Central memory CD8-positive, alpha-beta T cell (primary cell): ENCODE data around the gene MAST4.

Source experiments
- ATAC-seq: fragments of 150-1000 bp; cut with Tn5 transposase; replicated peaks from 2 replicates; pipeline ENCODE4 v1.10.0; 2022; ENCODE audit warnings: mild to moderate bottlenecking, moderate FRiP score, moderate number of reproducible peaks; ENCODE audit not compliant: poor library complexity, severe bottlenecking; ENCODE audit errors: extremely low read depth
- DNase-seq, 2 donors: peaks; one replicate each; pipeline ENCODE4 v3.0.0; 2021; ENCODE audit warnings: low spot score in 2 of 2
- H3K27ac Mint-ChIP-seq: one replicate; pipeline ENCODE4 v1.8.0; 2022; ENCODE audit warnings: low read depth, mild to moderate bottlenecking, moderate library complexity, mixed read lengths
- H3K27me3 Mint-ChIP-seq: one replicate; pipeline ENCODE4 v1.8.0; 2022; ENCODE audit warnings: mixed read lengths
- H3K36me3 Mint-ChIP-seq: one replicate; pipeline ENCODE4 v1.8.0; 2022; ENCODE audit warnings: mild to moderate bottlenecking, moderate library complexity, mixed read lengths; ENCODE audit not compliant: insufficient read depth
- H3K4me1 Mint-ChIP-seq: one replicate; pipeline ENCODE4 v1.8.0; 2022; ENCODE audit warnings: mixed read lengths
- H3K4me3 Mint-ChIP-seq: one replicate; pipeline ENCODE4 v1.8.0; 2022; ENCODE audit warnings: mild to moderate bottlenecking, moderate library complexity, mixed read lengths
- H3K9me3 Mint-ChIP-seq: one replicate; pipeline ENCODE4 v1.8.0; 2022; ENCODE audit warnings: mixed read lengths

Gene MAST4

GRCh38 chr5:67035098-67035740 lies 439.0 kb downstream of the MAST4 start:
- Mint-ChIP-seq H3K4me3 (no peak overlapping the region), H3K27me3 (no peaks in the 10 kb centered on the region), H3K36me3 (peaks cover 2% of the 10 kb centered on the region), H3K9me3 (no peaks in the 10 kb centered on the region), H3K27ac (no peak overlapping the region), H3K4me1 (no peaks in the 10 kb centered on the region)
- ATAC-seq (no peak), DNase-seq (no peak)

- Mint-ChIP-seq H3K36me3 (peaks cover 2% of the 10 kb centered on the region), H3K4me3 (no peak overlapping the region), H3K27ac (no peak overlapping the region), H3K27me3 (no peaks in the 10 kb centered on the region), H3K4me1 (no peaks in the 10 kb centered on the region), H3K9me3 (no peaks in the 10 kb centered on the region)
- ATAC-seq, result no peak
- no peak for DNase-seq
These were observed 441.0 kb downstream of the MAST4 start for GRCh38 chr5:67037171-67037570.

GRCh38 chr5:67038817-67039603 lies 442.8 kb downstream of the MAST4 start:
- Mint-ChIP-seq H3K9me3 (no peaks in the 10 kb centered on the region), H3K36me3 (no peaks in the 10 kb centered on the region), H3K27me3 (no peaks in the 10 kb centered on the region), H3K4me3 (no peak overlapping the region), H3K4me1 (no peaks in the 10 kb centered on the region), H3K27ac (no peak overlapping the region)
- no peak for DNase-seq
- ATAC-seq, result no peak

GRCh38 chr5:67042176-67043003 lies 446.2 kb downstream of the MAST4 start:
- ATAC-seq (no peak), DNase-seq (no peak)
- Mint-ChIP-seq H3K27me3 (no peaks in the 10 kb centered on the region), H3K4me3 (no peak overlapping the region), H3K27ac (no peak overlapping the region), H3K36me3 (no peaks in the 10 kb centered on the region), H3K9me3 (no peaks in the 10 kb centered on the region), H3K4me1 (no peaks in the 10 kb centered on the region)

GRCh38 chr5:67043796-67044511 lies 447.8 kb downstream of the MAST4 start:
- Mint-ChIP-seq H3K4me1 (no peaks in the 10 kb centered on the region), H3K36me3 (no peaks in the 10 kb centered on the region), H3K27ac (no peak overlapping the region), H3K9me3 (no peaks in the 10 kb centered on the region), H3K27me3 (no peaks in the 10 kb centered on the region), H3K4me3 (no peak overlapping the region)
- no peak for DNase-seq
- no peak for ATAC-seq

- Mint-ChIP-seq H3K9me3 (no peaks in the 10 kb centered on the region), H3K27ac (no peak overlapping the region), H3K4me1 (peaks cover 9% of the 10 kb centered on the region), H3K4me3 (no peak overlapping the region), H3K36me3 (no peaks in the 10 kb centered on the region), H3K27me3 (no peaks in the 10 kb centered on the region)
- no peak for ATAC-seq
- no peak for DNase-seq
These were observed 449.9 kb downstream of the MAST4 start for GRCh38 chr5:67045816-67046740.

GRCh38 chr5:67047160-67047559 lies 451.0 kb downstream of the MAST4 start:
- Mint-ChIP-seq H3K4me1 (peaks cover 9% of the 10 kb centered on the region), H3K27me3 (no peaks in the 10 kb centered on the region), H3K4me3 (no peak overlapping the region), H3K36me3 (no peaks in the 10 kb centered on the region), H3K27ac (no peak overlapping the region), H3K9me3 (no peaks in the 10 kb centered on the region)
- DNase-seq (no peak), ATAC-seq (no peak)

- DNase-seq (no peak), ATAC-seq (no peak)
- Mint-ChIP-seq H3K4me3 (no peak overlapping the region), H3K9me3 (no peaks in the 10 kb centered on the region), H3K27me3 (no peaks in the 10 kb centered on the region), H3K36me3 (no peaks in the 10 kb centered on the region), H3K27ac (no peak overlapping the region), H3K4me1 (peaks cover 9% of the 10 kb centered on the region)
These were observed 451.4 kb downstream of the MAST4 start for GRCh38 chr5:67047616-67048015.

GRCh38 chr5:67050125-67050524 lies 453.9 kb downstream of the MAST4 start:
- ATAC-seq (no peak), DNase-seq (no peak)
- Mint-ChIP-seq H3K9me3 (no peaks in the 10 kb centered on the region), H3K27me3 (no peaks in the 10 kb centered on the region), H3K36me3 (no peaks in the 10 kb centered on the region), H3K27ac (peak overlapping the region; percentile 27), H3K4me3 (no peak overlapping the region), H3K4me1 (peaks cover 9% of the 10 kb centered on the region)

GRCh38 chr5:67050635-67051034 lies 454.4 kb downstream of the MAST4 start:
- Mint-ChIP-seq H3K36me3 (no peaks in the 10 kb centered on the region), H3K9me3 (no peaks in the 10 kb centered on the region), H3K4me1 (peaks cover 9% of the 10 kb centered on the region), H3K27ac (peak overlapping the region; percentile 27), H3K27me3 (no peaks in the 10 kb centered on the region), H3K4me3 (no peak overlapping the region)
- no peak for ATAC-seq
- DNase-seq, result no peak

- ATAC-seq, result no peak
- no peaks in the 10 kb centered on the region for H3K36me3 Mint-ChIP-seq
- no peak for DNase-seq
- H3K9me3 Mint-ChIP-seq, result no peaks in the 10 kb centered on the region
- peaks cover 9% of the 10 kb centered on the region for H3K4me1 Mint-ChIP-seq
- H3K27ac Mint-ChIP-seq, result no peak overlapping the region
- H3K27me3 Mint-ChIP-seq, result no peaks in the 10 kb centered on the region
- H3K4me3 Mint-ChIP-seq, result no peak overlapping the region
These were observed 455.0 kb downstream of the MAST4 start for GRCh38 chr5:67051164-67051563.
